Measurements from ENCODE around the gene DNM3.
A peak's percentile ranks its signal among the peaks of the same experiment; 100 is the strongest.

Gene DNM3

DNA sequence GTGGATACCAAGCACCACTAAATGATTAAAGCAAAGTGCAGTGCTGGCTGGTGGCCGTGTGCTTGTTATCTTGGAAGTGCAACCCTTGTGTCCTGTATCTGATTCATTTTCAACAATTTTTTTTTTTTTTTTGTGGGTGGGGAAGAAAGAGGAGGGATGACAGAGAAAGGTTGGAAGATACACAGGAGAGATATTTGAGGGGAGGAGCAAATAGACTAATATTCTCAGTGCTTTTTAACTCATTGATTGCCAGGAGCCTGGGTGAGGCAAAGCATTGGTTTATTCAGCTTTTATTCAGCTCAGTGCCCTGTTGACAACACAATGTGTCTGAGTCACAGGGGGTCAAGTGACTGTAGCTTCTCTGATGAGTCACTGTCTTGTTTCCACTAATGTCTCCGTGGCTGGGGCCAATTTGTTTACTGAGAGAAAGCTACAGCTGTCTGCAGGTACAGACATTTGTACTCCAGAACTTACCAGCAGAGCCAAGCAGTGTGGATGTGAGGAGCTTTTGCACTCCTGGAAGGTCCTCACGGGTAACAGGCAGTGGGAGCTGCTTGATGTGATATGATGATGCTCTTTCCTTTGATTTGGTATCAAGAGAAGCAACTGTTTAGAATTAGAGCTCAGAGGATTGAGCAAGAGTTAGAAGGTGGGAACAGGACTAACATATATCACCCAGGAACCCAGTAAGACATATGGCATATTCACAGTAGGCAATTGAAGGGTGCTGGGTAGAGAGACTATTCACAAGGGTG lies 23.6 kb upstream of the DNM3 start:
- DNase-seq (ENCODE audit: low spot score): no peak

DNA sequence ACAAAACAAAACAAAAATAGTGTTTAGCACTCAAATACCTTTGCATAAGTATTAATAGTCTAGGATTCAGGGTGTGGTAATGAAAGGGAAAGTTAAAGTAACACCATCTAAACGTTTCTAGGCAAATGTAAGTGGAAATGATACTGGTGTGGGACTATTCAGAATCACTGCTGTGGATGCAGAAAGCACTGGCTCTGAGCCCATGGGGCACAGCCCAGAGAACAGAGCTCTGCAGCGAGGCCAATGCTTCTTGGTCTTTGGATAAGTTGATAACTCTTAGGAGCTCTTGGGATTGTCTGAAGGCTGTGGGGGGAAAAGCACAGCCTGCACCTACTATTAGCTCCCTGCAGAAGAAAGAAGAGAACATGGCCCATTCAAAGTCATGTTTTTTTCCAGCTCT lies 21.4 kb upstream of the DNM3 start:
- DNase-seq (ENCODE audit: low spot score): no peak

DNA sequence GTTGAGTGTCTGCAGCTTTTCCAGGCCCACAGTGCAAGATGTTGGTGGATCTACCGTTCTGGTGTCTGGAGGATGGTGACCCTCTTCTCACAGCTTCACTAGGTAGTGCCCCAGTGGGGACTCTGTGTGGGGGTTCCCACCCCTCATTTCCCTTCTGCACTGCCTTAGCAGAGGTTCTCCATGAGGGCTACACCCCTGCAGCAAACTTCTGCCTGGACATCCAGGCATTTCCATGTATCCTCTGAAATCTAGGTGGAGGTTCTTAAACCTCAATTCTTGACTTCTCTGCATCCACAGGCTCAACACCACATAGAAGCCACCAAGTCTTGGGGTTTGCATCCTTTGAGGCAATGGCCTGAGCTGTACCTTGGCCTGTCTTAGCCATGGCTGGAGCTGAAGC lies 14.3 kb upstream of the DNM3 start:
- no peak for DNase-seq (ENCODE audit: low spot score)

DNA sequence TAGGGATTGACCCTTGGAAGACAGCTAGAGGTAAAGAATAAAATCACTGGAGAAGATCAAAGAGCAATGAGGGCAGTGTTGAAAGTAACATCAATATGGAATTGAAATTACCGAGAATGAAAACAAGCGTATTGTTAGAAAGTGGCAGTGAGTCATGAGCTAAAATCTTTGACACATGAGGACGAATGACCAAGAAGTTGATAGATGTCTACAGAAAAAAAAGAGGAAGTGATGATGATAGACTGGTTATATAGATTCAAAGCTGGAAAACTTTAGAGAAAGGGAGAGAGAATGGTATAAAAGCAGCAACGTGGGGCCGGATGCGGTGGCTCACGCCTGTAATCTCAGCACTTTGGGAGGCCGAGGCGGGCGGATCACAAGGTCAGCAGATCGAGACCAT lies 12.5 kb upstream of the DNM3 start:
- no peak for DNase-seq (ENCODE audit: low spot score)

DNA sequence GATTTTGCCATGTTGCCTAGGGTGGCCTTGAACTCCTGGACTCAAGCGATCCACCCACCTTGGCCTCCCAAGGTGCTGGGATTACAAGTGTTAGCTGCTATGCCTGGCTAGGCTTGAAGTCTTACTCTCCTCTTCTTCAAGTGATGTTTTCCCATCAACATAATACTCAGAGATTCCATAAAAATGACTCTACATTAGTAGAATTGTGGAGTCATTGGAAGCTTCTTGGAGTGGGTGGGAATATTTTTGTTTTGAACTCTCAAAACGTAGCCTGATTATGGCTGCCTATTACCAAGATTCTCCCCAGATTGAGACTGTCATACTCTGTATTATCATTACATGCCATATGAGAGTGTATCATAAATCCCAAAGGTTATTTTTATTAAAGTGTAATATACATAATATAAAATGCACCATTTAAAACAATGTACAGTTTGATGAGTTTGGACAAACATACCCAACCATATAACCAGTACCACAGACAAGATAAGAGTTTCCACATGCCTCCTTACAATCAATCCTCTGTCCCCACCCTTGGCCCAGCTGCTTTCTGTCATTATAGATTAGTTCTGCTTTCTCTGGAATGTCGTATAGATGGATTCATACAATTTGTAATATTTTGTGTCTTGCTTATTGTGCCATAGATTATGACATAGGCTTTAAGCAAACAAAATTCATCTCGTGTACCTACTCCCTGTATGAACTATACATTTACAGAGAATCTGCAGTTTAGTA lies 8.0 kb upstream of the DNM3 start:
- DNase-seq (ENCODE audit: low spot score): no peak

DNA sequence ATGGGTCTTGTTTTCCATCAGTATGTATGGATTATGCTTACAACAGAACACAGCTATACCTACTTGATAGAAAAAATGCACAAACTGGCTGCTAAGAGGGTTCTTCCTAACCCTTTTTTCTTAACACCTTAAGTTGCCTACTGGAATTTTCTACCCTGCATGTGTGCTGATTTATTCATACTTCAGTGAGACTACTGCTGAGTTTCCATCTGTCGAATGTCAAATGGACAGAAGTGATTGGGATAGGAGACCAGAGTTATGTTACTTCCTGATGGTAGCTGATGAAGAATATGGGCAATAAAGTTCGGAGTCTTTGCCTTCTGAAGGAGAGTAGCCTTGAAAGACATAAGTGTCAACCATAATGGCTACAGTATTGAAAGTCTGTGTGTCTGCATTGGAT lies 6.5 kb upstream of the DNM3 start:
- DNase-seq (ENCODE audit: low spot score): no peak

DNA sequence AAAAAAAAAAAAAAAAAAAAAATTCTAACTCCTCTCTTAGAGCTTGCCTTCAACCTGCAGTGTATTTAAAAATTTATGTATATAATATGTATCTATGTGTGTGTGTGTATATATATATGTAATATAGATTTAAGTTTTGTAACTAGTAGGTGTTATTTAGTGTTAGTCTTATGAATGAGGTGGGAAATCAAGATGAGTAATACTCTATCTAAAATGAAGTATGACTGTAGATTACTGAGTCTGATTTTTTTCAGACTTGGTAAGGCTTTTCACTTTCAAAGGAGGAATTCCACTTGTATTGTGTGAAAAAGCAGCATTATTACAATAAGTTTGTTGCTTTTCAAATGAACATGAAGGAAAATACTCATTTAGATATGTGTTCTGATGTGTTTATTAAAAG lies 5.4 kb upstream of the DNM3 start:
- DNase-seq (ENCODE audit: low spot score): no peak

DNA sequence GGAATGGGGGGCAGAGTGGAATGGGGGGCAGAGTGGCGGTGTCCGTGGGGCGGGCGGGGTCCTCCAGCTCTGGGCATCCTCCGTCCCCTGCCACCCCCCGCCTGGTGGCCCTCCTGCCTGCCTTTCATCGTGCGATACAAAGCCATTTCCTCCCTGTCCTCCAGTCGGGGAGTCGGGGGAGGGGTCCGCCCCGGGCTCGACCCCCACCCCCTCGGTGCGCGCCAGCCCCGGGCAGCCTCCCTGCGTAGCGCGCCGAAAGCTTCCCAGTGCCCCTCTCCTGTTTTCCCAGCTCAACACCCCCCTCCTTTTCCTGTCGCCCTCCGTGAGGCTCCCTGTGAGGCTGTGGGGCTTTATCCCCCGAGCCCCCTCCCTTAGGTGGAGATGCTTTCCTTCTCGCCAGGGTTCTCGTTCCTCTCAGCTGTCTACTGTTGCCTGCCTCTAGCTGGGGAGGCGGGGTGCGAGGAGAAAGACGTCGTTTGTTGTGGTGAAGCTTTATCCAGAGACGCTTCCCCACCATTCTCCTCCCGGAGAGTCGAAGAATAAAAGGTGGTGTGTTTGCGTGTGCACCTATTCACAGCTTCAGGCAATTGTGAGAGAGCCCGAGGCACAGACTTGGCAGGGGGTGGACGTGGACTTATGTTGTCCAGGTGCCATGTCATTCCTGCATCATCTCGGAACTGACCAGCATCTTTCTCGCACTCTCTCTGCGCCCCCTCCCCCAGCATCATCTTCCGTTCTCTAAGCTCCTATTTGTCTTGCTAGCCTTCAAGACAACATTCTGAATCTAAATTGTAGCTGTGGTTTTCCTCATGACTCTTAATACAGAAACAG lies 848 bp downstream of the DNM3 start:
- peak; percentile 59 for DNase-seq (ENCODE audit: low spot score)

DNA sequence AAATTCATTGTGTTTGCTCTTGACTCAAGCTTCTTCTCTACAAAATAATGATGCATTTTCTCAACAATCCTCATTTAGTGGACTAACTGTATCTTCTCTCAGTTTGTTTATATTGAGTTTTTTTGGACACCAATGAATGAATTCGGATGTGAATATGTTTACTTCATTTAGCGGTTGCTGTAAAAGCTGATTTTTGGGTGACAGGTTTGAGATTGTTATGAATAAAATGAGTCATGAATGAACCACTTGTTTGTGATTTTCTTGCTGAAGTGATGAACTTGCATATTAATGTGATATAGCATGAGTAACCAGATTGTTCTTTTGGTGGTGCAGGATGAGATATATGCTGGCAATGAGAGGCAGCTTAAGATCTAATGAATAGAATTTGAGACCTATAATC lies 3.1 kb downstream of the DNM3 start:
- no peak for DNase-seq (ENCODE audit: low spot score)

DNA sequence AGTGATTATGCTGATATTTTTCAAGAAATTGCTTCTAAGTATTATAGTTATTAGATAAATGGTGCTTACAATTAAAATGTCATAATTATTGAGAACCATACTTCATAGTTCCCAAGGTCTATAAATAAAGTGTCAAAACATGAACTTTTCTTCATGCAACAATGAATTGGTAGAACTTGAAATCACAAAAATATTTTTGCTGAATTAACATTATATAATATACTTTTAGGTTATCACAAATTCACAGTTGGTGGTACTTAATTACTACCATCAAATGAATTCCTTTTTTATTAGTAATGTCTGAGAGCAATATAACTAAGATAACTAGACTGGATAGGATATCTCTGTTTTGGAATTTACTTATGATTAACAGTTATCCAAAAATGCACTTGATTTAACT lies 4.7 kb downstream of the DNM3 start:
- no peak for DNase-seq (ENCODE audit: low spot score)

DNA sequence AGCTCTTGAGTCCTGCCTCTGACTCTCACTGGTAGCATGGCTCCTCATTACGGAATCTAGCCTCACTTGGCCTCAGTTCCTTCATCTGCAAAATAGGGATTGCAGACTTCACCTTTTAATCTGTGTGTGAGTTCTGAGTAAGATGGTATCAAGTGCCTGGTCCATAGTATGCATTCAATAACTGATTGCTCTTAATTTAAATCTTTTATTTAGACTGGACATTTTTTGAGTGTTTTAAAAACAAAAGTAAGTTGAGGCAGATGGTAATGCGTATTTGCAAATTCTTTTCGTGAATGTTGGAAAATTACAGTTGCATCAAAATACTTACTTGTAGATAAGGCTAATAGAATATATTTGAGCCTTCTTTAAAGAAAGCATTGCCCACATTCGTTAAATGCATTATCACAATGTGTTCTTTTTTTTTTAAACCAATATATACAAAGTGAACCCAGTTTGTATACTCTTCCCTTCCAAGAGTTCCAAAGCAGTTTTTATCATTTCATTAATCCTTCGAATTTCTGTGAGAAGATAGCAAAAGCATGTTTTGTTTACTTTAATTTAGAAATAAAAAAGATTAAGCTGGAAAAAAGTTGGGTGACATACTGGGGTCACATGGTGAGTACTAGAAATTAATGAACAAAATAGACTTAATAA lies 8.1 kb downstream of the DNM3 start:
- no peak for DNase-seq (ENCODE audit: low spot score)

DNA sequence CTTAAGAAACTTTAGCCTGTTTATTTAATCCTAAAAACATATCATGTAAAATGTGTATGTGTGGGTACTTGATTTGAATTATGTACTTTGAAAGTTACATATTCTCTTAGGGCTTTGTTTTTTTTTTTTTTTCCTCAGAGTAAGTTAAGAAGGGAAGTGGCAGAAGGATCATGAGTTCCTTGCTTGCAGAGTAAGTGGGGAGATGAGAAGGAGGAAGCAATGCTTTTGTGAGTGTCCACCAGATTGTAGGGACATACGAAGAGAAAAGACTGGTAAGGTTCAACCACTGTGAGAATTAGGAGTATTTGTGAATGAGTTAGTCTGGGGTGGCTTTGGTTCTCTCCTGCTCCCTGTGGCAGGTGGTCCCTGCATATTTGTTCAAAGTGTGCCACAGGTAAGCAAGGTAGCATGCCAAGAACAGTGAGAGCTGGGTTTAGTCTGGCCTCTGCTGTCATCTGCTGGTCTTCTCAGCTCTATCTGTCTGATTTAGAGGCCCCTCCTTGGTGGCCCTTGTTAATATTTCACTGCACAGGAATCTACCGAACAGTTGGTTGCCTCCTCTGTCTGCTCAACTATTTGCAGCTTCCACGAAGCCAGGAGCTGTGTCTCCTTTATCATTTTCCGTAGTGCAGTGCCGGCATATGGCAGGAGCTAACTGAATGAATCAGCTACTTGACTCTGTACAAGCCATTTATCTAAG lies 9.5 kb downstream of the DNM3 start:
- no peak for DNase-seq (ENCODE audit: low spot score)

DNA sequence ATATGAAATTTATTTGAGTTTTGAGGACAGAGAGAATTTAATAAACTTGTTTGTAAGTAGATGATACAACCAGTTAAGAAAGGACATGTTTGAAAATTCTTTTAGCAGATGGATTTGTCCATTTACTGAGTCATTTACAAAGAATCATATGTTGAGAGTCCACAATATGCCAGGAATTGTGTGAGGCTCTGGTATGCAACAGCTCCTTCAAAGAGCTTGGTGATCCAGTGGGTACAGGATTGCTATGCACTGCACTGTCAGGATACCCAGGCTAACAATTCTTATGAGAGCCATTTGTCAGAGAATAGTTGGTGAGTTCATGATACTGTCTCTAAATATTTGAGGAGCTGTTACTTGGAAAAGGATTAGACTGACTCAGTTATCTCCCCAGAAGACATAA lies 11.0 kb downstream of the DNM3 start:
- DNase-seq (ENCODE audit: low spot score): no peak

DNA sequence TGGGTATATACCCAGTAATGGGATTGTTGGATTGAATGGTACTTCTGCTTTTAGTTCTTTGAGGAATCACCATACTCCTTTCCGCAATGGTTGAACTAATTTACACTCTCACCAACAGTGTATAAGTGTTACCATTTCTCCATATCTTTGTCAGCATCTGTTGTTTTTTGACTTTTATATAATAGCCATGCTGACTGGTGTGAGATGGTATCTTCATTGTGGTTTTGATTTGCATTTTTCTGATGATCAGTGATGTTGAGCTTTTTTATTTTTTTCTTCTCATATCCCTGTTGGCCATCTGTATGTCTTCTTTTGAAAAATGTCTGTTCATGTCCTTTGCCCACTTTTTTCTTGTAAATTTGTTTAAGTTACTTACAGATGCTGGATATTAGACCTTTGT lies 14.1 kb downstream of the DNM3 start:
- no peak for DNase-seq (ENCODE audit: low spot score)

DNA sequence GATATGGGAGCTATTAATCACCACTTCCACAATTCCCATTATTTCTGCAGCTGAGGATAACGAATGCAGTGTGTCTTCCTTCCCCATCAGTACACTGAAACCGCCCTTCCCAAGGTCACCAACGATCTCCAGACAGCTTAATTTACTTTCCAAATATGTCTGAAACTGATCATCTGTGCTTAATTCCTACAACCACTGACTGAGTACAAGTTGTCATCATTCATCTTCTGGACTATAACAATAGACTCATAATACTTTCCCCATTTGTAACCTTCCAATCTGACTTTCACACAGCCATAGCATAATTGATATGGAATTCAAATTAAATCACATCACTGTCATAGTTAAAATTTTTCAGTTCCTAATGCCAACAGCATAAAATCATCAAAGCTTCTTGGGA lies 17.4 kb downstream of the DNM3 start:
- no peak for DNase-seq (ENCODE audit: low spot score)

DNA sequence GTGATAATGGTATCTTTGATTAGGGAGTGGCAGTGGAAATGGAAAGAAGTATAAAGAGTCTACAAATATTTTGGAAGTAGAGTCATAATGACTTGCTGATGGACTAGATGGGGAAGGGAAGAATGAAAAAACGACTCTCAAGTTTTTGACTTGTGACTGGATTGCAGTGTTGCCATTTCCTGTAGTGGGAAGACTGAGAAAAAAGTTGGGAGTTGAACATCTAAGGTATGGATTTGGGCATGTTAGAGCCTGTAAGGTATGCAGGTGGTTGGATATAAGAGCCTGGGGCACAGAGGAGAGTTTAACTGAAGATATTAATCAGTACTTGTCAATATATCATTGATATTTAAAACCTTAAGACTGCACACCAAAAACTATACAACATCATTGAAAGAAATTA lies 19.4 kb downstream of the DNM3 start:
- no peak for DNase-seq (ENCODE audit: low spot score)

DNA sequence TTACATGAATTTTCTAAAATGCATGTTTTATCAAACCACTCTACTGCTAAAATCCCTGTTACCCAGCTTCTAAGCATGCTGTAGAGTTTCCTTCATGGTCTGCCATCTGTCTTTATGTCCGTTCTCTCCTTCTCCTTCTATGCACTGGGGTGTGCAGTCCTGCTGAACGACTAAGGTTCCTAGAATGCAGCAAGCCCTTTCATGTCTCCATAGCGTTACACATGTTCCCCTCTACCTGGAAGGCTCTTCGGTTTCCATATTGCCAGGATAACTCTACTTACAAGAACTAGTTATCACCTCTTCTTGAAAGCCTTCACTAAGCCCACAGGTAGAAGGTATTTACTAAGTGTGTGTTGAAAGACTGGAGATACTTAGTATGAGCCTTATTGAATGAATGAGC lies 22.2 kb downstream of the DNM3 start:
- DNase-seq (ENCODE audit: low spot score): no peak

DNA sequence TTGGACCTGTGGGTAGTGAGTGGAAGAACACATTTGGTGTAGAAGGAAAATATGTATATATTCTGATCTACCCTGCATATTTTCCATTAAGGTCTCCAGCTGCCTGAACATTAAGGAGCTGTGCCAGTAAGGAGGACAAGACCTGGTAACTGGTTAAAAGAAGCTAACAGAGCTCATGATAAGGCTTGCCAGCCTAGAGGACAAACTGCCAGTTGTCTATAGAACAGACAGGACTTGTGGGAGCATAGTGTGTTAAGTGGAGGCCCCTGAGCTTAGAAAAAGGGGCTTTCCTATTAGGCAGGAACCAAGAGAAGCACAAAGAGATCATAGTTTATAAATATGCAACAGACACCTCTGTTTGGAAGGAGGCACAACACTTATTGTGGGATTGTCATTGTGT lies 23.0 kb downstream of the DNM3 start:
- DNase-seq (ENCODE audit: low spot score): no peak

DNA sequence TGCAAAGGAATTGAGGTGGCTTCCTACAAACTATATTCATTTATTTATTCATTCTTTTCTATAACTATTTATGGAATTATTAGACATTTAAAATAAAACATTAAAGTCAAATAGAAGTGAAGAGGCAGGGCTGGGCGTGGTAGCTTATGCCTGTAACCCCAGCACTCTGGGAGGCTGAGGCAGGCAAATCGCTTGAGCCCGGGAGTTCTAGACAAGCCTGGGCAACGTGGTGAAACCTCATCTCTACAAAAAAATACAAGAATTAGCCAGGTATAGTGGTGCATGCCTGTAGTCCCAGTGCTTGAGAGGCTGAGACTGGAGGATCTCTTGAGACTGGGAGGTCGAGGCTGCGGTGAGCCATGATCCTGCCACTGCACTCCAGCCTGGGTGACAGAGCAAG lies 23.8 kb downstream of the DNM3 start:
- DNase-seq (ENCODE audit: low spot score): no peak

DNA sequence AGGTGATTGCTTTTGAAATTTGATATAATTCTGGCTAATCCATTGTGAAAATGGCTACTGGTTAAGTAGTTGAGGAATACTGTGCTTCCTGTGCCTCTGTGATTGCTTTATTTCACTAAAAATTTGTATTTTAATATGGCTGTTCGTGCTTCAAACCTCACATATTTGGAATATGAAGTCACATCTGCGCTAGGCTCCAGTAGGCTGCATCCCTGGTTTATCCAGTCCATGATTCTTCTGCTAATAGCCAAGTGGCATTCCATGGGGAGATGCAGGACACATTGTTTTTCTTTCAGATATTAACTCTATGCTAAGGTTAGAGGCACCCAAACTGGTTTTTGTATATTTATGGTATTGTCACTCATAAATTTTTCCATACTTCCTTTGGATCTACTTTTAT lies 25.9 kb downstream of the DNM3 start:
- no peak for DNase-seq (ENCODE audit: low spot score)

DNA sequence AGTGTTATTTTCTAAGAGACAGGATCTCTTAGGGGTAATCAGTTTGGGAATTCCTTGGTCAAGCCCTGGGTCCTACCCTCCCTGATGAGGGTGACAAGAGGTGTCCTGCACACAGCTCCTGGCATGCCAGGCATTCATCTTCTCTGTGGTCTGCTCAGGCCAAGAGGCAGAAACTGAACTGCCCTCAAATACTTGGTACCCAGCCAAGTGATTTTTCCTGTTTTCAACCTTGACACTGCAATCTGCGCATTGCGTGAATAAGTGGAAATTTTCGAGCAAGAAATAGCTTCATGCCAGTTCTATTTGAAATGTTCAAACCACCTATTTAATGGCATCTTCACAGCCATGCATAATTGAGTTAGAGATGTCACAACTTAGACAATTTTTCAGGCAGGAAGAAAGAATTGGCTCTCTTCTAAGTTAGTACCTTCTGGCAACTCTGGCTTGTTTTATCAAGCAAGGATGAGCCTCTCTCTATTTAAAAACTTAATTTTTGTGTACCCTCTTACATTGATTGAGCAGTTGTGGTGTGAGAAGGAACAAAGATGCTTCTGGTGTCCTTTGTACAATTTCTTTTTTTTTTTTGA lies 27.0 kb downstream of the DNM3 start:
- no peak for DNase-seq (ENCODE audit: low spot score)

DNA sequence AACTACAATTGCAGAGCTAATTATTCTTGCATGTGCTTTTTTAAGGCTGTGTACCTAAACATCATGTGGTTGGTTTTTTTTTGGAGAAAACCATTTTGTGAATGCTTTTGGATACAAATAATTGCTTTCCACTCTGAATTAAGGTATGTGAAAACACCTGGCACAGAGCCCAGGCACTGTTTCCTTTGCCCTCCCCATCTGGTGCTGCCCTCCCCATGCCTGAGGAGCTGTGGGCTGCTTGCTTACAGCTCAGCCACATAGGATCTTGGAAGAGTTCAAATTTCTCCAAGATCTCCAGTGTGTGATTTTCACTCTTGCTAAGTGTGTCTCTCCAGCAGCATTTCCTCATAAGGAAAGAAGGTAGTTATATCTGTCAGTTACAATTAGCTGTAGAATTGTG lies 27.8 kb downstream of the DNM3 start:
- no peak for DNase-seq (ENCODE audit: low spot score)
